ENCODE results near the gene PRKCA. TPM values are rescaled to one million over a fixed set of nuclear protein-coding genes. Genes with fewer than 3 reads are reported as not detected.

The PRKCA gene
- total and polyA plus RNA-seq, 9 of the 15 experiments (the other 6 are each of a cell fraction or from before 2014, with no cell fraction given): 3.2 to 33.0 (median 17.8) TPM

DNA sequence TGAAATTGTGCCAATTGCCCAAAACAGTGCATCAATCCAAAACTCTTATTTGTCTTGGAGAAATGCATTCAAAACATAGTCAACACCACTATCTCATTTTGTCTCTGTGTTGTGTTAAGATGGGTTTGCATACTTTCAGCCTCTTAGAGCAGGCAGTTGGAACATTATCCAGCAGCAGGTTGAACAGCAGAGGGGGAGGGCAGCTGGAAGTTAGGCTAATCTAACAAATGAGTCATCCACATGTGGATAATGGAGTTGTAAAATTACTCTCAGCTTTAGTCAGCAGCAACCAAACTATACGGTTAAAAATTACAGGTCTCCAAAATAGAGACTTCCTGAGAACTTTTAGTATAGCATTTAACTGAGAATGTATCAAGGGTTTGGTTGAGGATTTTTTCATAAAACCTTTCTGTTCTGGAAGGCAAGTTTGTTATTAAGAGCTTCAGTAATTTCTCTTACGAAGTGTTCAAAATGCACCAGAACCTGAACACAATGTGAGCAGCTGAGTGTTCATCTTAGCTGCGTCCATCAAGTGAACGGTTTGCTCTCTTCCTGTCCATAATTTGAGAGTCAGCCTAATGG lies 46.3 kb downstream of the PRKCA start (continued):
- TF ChIP-seq, protein P1, sequence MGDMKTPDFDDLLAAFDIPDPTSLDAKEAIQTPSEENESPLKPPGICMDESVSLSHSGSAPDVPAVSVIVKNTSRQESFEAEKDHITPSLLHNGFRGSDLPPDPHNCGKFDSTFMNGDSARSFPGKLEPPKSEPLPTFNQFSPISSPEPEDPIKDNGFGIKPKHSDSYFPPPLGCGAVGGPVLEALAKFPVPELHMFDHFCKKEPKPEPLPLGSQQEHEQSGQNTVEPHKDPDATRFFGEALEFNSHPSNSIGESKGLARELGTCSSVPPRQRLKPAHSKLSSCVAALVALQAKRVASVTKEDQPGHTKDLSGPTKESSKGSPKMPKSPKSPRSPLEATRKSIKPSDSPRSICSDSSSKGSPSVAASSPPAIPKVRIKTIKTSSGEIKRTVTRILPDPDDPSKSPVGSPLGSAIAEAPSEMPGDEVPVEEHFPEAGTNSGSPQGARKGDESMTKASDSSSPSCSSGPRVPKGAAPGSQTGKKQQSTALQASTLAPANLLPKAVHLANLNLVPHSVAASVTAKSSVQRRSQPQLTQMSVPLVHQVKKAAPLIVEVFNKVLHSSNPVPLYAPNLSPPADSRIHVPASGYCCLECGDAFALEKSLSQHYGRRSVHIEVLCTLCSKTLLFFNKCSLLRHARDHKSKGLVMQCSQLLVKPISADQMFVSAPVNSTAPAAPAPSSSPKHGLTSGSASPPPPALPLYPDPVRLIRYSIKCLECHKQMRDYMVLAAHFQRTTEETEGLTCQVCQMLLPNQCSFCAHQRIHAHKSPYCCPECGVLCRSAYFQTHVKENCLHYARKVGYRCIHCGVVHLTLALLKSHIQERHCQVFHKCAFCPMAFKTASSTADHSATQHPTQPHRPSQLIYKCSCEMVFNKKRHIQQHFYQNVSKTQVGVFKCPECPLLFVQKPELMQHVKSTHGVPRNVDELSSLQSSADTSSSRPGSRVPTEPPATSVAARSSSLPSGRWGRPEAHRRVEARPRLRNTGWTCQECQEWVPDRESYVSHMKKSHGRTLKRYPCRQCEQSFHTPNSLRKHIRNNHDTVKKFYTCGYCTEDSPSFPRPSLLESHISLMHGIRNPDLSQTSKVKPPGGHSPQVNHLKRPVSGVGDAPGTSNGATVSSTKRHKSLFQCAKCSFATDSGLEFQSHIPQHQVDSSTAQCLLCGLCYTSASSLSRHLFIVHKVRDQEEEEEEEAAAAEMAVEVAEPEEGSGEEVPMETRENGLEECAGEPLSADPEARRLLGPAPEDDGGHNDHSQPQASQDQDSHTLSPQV (IDR thresholded peaks at IDR 0.05): peak; percentile 80
- TF ChIP-seq CCNT2 (IDR thresholded peaks at IDR 0.05; ENCODE audit: borderline replicate concordance, extremely low read depth, insufficient read length, low read depth, low read length) (peak; percentile 56), CREM (IDR thresholded peaks at IDR 0.05; ENCODE audit: low read depth) (peak; percentile 37; the same call in 1 of the 2 replicates), ZNF644 (tag; IDR thresholded peaks at IDR 0.05; ENCODE audit: low read depth) (0 out of 2 replicates have a peak, but pooled peaks have one; percentile 21), EP400 (IDR thresholded peaks at IDR 0.05) (peak; percentile 77), MCM3 (IDR thresholded peaks at IDR 0.05) (no peak), ZNF766 (CRISPR knock-in tag; conservative IDR thresholded peaks at IDR 0.05) (0 out of 2 replicates have a peak, but pooled peaks have one; percentile 56), JUNB (CRISPR knock-in tag; conservative IDR thresholded peaks at IDR 0.05) (peak; percentile 68; the same call in 1 of the 2 replicates), NUFIP1 (IDR thresholded peaks at IDR 0.05; ENCODE audit: partially characterized antibody) (peak; percentile 67), ZNF174 (CRISPR knock-in tag; IDR thresholded peaks at IDR 0.05) (no peak), XRCC5 (IDR thresholded peaks at IDR 0.05; ENCODE audit: low read depth, low read length) (no peak), ZNF785 (CRISPR knock-in tag; IDR thresholded peaks at IDR 0.05) (no peak), RFX7 (CRISPR knock-in tag; IDR thresholded peaks at IDR 0.05) (no peak)
- TF ChIP-seq, protein P2, sequence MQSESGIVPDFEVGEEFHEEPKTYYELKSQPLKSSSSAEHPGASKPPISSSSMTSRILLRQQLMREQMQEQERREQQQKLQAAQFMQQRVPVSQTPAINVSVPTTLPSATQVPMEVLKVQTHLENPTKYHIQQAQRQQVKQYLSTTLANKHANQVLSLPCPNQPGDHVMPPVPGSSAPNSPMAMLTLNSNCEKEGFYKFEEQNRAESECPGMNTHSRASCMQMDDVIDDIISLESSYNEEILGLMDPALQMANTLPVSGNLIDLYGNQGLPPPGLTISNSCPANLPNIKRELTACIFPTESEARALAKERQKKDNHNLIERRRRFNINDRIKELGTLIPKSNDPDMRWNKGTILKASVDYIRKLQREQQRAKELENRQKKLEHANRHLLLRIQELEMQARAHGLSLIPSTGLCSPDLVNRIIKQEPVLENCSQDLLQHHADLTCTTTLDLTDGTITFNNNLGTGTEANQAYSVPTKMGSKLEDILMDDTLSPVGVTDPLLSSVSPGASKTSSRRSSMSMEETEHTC (IDR thresholded peaks at IDR 0.05): 0 out of 2 replicates have a peak, but pooled peaks have one; percentile 57
- TF ChIP-seq, protein P3, sequence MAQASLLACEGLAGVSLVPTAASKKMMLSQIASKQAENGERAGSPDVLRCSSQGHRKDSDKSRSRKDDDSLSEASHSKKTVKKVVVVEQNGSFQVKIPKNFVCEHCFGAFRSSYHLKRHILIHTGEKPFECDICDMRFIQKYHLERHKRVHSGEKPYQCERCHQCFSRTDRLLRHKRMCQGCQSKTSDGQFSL (CRISPR knock-in tag; IDR thresholded peaks at IDR 0.05): no peak
- TF ChIP-seq, protein P3 (tag; IDR thresholded peaks at IDR 0.05): no peak
- TF ChIP-seq, protein P4, sequence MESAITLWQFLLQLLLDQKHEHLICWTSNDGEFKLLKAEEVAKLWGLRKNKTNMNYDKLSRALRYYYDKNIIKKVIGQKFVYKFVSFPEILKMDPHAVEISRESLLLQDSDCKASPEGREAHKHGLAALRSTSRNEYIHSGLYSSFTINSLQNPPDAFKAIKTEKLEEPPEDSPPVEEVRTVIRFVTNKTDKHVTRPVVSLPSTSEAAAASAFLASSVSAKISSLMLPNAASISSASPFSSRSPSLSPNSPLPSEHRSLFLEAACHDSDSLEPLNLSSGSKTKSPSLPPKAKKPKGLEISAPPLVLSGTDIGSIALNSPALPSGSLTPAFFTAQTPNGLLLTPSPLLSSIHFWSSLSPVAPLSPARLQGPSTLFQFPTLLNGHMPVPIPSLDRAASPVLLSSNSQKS (CRISPR knock-in tag; IDR thresholded peaks at IDR 0.05): no peak
- TF ChIP-seq, protein P5, sequence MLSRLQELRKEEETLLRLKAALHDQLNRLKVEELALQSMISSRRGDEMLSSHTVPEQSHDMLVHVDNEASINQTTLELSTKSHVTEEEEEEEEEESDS (CRISPR knock-in tag; IDR thresholded peaks at IDR 0.05): no peak
- TF ChIP-seq, protein P6, sequence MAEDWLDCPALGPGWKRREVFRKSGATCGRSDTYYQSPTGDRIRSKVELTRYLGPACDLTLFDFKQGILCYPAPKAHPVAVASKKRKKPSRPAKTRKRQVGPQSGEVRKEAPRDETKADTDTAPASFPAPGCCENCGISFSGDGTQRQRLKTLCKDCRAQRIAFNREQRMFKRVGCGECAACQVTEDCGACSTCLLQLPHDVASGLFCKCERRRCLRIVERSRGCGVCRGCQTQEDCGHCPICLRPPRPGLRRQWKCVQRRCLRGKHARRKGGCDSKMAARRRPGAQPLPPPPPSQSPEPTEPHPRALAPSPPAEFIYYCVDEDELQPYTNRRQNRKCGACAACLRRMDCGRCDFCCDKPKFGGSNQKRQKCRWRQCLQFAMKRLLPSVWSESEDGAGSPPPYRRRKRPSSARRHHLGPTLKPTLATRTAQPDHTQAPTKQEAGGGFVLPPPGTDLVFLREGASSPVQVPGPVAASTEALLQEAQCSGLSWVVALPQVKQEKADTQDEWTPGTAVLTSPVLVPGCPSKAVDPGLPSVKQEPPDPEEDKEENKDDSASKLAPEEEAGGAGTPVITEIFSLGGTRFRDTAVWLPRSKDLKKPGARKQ (CRISPR knock-in tag; IDR thresholded peaks at IDR 0.05): no peak

All from K562 (cell line).